Peyer's patch (tissue), 4 donors: ENCODE measurements around the gene STK39. TPM values are rescaled to one million over a fixed set of nuclear protein-coding genes. Genes with fewer than 3 reads are reported as not detected.

Source experiments
- DNase-seq, 3 donors: peaks; one replicate each; pipeline ENCODE4 v3.0.0-alpha.2; 2017 to 2019
- H3K27ac ChIP-seq, 4 donors: fragments of 200-600 bp; sonication (generic); one replicate each; pipeline ENCODE4 v1.5.1; 2016 to 2019
- H3K27me3 ChIP-seq, 2 donors: fragments of 200-600 bp; sonication (generic); one replicate each; pipeline ENCODE4 v1.5.1; 2019
- H3K36me3 ChIP-seq, 3 donors: fragments of 200-600 bp; sonication (generic); one replicate each; pipeline ENCODE4 v1.5.1; 2016 to 2019
- H3K4me1 ChIP-seq, 4 donors: fragments of 200-600 bp; sonication (generic); one replicate each; pipeline ENCODE4 v1.5.1; 2016 to 2019
- H3K4me3 ChIP-seq, 4 donors: fragments of 200-600 bp; sonication (generic); 1 replicate in 3 of 4; 2 replicates in 1 of 4; pipeline ENCODE4 v1.5.1; 2016 to 2019; ENCODE audit warnings: mild to moderate bottlenecking in 1 of 4
- H3K9me3 ChIP-seq, 4 donors: fragments of 200-600 bp; sonication (generic); one replicate each; pipeline ENCODE4 v1.5.1; 2016 to 2019; ENCODE audit warnings: mild to moderate bottlenecking in 1 of 4
- CTCF ChIP-seq, 6 experiments: fragments of 450-650 bp in 4 of 6; fragments of 200-600 bp in 2 of 6; sonication (generic) in 1 of 6; IDR thresholded peaks; one replicate each; pipeline ENCODE4 v1.5.1; 2017 to 2019; ENCODE audit warnings: antibody characterized with exemption in 6 of 6, mild to moderate bottlenecking in 3 of 6, moderate library complexity in 1 of 6
- POLR2A ChIP-seq, 2 donors: fragments of 450-650 bp; IDR thresholded peaks; one replicate each; pipeline ENCODE4 v1.5.1; 2017; ENCODE audit warnings: antibody characterized with exemption in 2 of 2, mild to moderate bottlenecking in 2 of 2, moderate library complexity in 2 of 2
- total RNA-seq, 4 donors: library from RNA; depleted of rRNA; stranded (reverse); fragments of >200 nt; gene quantifications; one replicate each; pipeline ENCODE4 v1.1.0, GENCODE V29; 2016

Gene STK39
- total RNA-seq, 4 donors from 2014 or later = 39.6 to 55.9 (median 51.0) TPM

GRCh38 chr2:168149150-168149974 is 98.0 kb downstream of the STK39 start:
- Histone ChIP-seq H3K4me1 (no peaks in the 10 kb centered on the region), H3K36me3 (no peaks in the 10 kb centered on the region), H3K27ac (no peak overlapping the region), H3K4me3 (no peak overlapping the region), H3K9me3 (no peaks in the 10 kb centered on the region), H3K27me3 (no peaks in the 10 kb centered on the region)
- no peak for DNase-seq
- no peak for TF ChIP-seq CTCF (IDR thresholded peaks at IDR 0.05)
- no peak for TF ChIP-seq POLR2A (IDR thresholded peaks at IDR 0.05)

DNA sequence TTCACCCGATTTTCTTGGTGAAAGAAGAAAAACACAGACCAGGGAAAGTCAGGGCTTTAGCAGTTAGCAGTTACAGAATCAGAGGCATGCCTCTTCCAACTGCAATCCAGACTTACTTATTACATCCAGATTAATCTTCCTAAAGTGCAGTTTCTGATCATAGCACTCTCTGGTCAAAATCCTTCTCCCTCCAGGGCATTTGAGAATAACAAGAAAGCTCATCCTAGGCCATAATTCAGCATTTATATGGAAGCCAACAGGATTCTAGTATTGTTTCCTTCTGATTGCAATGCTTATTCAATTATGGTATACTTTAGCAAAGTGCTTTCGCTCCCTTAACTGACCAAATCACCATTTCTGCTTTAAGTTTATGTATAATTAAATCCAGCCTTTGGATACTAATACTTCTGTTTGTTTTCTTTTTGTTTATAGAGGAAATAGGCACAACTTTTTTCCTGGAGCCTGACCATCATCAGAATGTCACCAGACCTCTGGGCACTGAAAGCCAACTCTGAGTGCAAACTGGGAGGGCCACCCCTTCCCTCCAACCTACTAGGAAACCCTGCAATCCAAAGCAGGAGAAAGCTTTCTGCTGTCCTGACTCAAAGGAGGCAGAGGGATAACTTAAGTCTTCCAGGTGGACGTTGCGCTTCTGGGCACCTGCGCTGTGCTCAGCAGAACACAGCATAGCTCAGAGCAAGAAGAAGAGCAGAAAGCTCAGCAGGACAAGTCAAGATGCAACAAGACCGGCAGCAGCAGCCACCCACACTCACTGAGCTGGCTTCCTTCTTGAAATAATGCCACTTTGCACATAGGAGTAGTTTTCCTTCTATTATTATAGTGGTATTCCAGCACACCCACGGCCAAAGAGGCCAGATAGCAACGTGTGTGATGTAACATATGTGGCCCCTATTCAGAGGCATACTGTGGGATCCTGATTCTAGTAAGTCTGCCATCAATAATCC is 99.3 kb downstream of the STK39 start:
- Histone ChIP-seq H3K27ac (no peak overlapping the region), H3K27me3 (no peaks in the 10 kb centered on the region), H3K36me3 (no peaks in the 10 kb centered on the region), H3K4me3 (no peak overlapping the region), H3K9me3 (no peaks in the 10 kb centered on the region), H3K4me1 (no peaks in the 10 kb centered on the region)
- no peak for TF ChIP-seq CTCF (IDR thresholded peaks at IDR 0.05)
- no peak for TF ChIP-seq POLR2A (IDR thresholded peaks at IDR 0.05)
- no peak for DNase-seq

DNA sequence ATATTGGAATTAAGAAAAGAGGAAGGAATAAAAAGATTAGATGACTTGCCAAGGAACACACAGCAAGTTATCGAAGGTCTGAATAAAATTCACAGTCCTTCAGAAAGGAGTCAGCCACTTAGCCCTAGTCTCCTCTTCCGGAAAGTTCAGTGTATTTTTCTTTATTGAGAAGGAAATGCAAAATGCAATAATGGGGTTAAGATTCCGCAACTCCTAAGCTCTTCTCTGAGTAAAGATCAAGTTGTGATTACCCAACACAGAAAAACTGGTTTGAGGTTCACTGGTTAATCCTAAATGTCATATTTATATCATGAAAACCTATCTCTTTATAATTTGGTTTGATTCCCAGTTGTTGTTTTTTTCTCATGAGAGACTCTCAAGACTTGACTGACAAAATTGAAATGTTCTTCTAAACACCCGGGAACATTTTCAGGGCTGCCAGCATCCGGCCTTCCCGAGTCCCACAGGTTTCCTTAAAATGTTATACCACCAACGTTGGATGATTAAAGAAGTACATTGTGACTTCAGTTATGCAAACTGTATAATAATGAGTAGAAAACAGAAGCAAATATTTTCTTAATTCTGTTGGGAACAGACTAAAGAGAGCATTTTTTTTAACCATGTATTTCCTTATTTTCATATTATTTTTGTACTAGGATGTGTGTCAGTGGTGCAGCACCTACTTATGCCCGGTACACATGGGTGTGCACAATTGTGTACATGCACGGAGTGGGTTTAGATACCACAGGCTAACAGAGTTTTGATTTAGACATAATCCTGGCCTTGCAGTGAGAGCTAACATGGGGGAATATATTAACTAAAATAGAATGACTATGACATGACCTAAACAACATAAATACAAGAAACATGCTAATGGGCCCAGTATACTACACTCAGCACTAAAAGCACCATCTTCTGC is 100.2 kb downstream of the STK39 start:
- H3K4me1 ChIP-seq = no peaks in the 10 kb centered on the region
- no peaks in the 10 kb centered on the region for H3K9me3 ChIP-seq
- H3K27me3 ChIP-seq = no peaks in the 10 kb centered on the region
- DNase-seq = no peak
- TF ChIP-seq CTCF (IDR thresholded peaks at IDR 0.05) = no peak
- no peak for TF ChIP-seq POLR2A (IDR thresholded peaks at IDR 0.05)
- no peak overlapping the region for H3K27ac ChIP-seq
- no peak overlapping the region for H3K4me3 ChIP-seq
- H3K36me3 ChIP-seq = no peaks in the 10 kb centered on the region

- no peaks in the 10 kb centered on the region for H3K36me3 ChIP-seq
Measured at GRCh38 chr2:168145426-168146310, 101.7 kb downstream of the STK39 start.

More at GRCh38 chr2:168145426-168146310, 101.7 kb downstream of the STK39 start:
- TF ChIP-seq CTCF (IDR thresholded peaks at IDR 0.05) = no peak
- TF ChIP-seq POLR2A (IDR thresholded peaks at IDR 0.05) = no peak
- Histone ChIP-seq H3K27ac (no peak overlapping the region), H3K4me1 (no peaks in the 10 kb centered on the region), H3K9me3 (no peaks in the 10 kb centered on the region), H3K27me3 (no peaks in the 10 kb centered on the region), H3K4me3 (no peak overlapping the region)
- DNase-seq = no peak
